Liver (tissue), 9 donors: ENCODE measurements around the gene SIRPA. TPM values are rescaled to one million over a fixed set of nuclear protein-coding genes. Genes with fewer than 3 reads are reported as not detected.
A peak's percentile ranks its signal among the peaks of the same experiment; 100 is the strongest.

ENCODE experiments used
- DNase-seq: peaks from one replicate; pipeline ENCODE4 v3.0.0-alpha.2; 2017; ENCODE audit warnings: low spot score
- H3K27ac ChIP-seq, 2 donors: one replicate each; pipeline ENCODE4 v1.7.0; 2013; ENCODE audit warnings: inconsistent platforms in 2 of 2, low read length in 2 of 2, control low read depth in 1 of 2, low read depth in 1 of 2, mild to moderate bottlenecking in 1 of 2
- H3K27me3 ChIP-seq, 4 donors: one replicate each; pipeline versions ENCODE4 v1.6.1 to v1.7.0; 2013; ENCODE audit warnings: low read length in 3 of 4, inconsistent platforms in 1 of 4, mild to moderate bottlenecking in 1 of 4, moderate library complexity in 1 of 4; ENCODE audit not compliant: control insufficient read depth in 4 of 4, insufficient read depth in 4 of 4
- H3K36me3 ChIP-seq, 4 donors: one replicate each; pipeline versions ENCODE4 v1.6.1 to v1.7.0; 2013; ENCODE audit warnings: low read length in 3 of 4, mild to moderate bottlenecking in 3 of 4, low read depth in 1 of 4, moderate library complexity in 1 of 4; ENCODE audit not compliant: control insufficient read depth in 4 of 4, insufficient read depth in 3 of 4
- H3K4me1 ChIP-seq, 4 donors: one replicate each; pipeline versions ENCODE4 v1.6.1 to v1.7.0; 2013; ENCODE audit warnings: low read length in 3 of 4, mild to moderate bottlenecking in 3 of 4, moderate library complexity in 1 of 4; ENCODE audit not compliant: control insufficient read depth in 4 of 4, insufficient read depth in 4 of 4
- H3K4me3 ChIP-seq, 3 donors: one replicate each; pipeline versions ENCODE4 v1.6.1 to v1.7.0; 2013; ENCODE audit warnings: low read length in 3 of 3, control low read depth in 1 of 3, low read depth in 1 of 3, mild to moderate bottlenecking in 1 of 3
- H3K9ac ChIP-seq, 2 donors: one replicate each; pipeline ENCODE4 v1.7.0; 2013; ENCODE audit warnings: low read length in 2 of 2, mild to moderate bottlenecking in 2 of 2, moderate library complexity in 2 of 2, control low read depth in 1 of 2, low read depth in 1 of 2
- H3K9me3 ChIP-seq, 4 donors: one replicate each; pipeline versions ENCODE4 v1.6.1 to v1.7.0; 2013; ENCODE audit warnings: low read length in 3 of 4; ENCODE audit not compliant: control insufficient read depth in 4 of 4
- EGR1 ChIP-seq, 2 donors: IDR thresholded peaks; 2 replicates each; pipeline ENCODE4 v1.6.1; 2016 to 2018; ENCODE audit warnings: antibody characterized with exemption in 2 of 2, low read depth in 2 of 2
- FOXA1 ChIP-seq: IDR thresholded peaks from 2 replicates; pipeline ENCODE4 v1.6.1; 2016; ENCODE audit warnings: antibody characterized with exemption
- GABPA ChIP-seq, 2 donors: IDR thresholded peaks in 1 of 2; conservative IDR thresholded peaks in 1 of 2; 2 replicates each; pipeline ENCODE4 v1.6.1; 2016; ENCODE audit warnings: antibody characterized with exemption in 2 of 2, mild to moderate bottlenecking in 1 of 2, moderate library complexity in 1 of 2
- HNF4A ChIP-seq, 2 donors: conservative IDR thresholded peaks; 2 replicates each; pipeline ENCODE4 v1.6.1; 2016; ENCODE audit warnings: antibody characterized with exemption in 2 of 2, mild to moderate bottlenecking in 2 of 2
- HNF4G ChIP-seq: IDR thresholded peaks from 2 replicates; pipeline ENCODE4 v1.6.1; 2016; ENCODE audit warnings: antibody characterized with exemption
- RAD21 ChIP-seq, 2 donors: IDR thresholded peaks; 2 replicates each; pipeline ENCODE4 v1.6.1; 2016; ENCODE audit warnings: antibody characterized with exemption in 2 of 2, mild to moderate bottlenecking in 2 of 2
- REST ChIP-seq: IDR thresholded peaks from 2 replicates; pipeline ENCODE4 v1.6.1; 2016; ENCODE audit warnings: antibody characterized with exemption, mild to moderate bottlenecking
- RXRA ChIP-seq, 2 donors: IDR thresholded peaks; 2 replicates each; pipeline ENCODE4 v1.6.1; 2017 to 2018; ENCODE audit warnings: antibody characterized with exemption in 2 of 2, mild to moderate bottlenecking in 1 of 2
- SP1 ChIP-seq: IDR thresholded peaks from 2 replicates; pipeline ENCODE4 v1.6.1; 2018; ENCODE audit warnings: antibody characterized with exemption, mild to moderate bottlenecking
- TAF1 ChIP-seq: conservative IDR thresholded peaks from 2 replicates; pipeline ENCODE4 v1.6.1; 2016; ENCODE audit warnings: antibody characterized with exemption, mild to moderate bottlenecking
- YY1 ChIP-seq: IDR thresholded peaks from 2 replicates; pipeline ENCODE4 v1.6.1; 2016; ENCODE audit warnings: antibody characterized with exemption, mild to moderate bottlenecking
- ZBTB33 ChIP-seq: IDR thresholded peaks from 2 replicates; pipeline ENCODE4 v1.6.1; 2016; ENCODE audit warnings: antibody characterized with exemption
- WGBS: extraction: QIAGEN DNeasy Blood & Tissue Kit; methylation state at CpG from one replicate; pipeline ENCODE4 v1.1.7; 2013; 5-methylcytosine and 5-hydroxymethylcytosine counted together
- polyA plus RNA-seq, 2 donors: library from polyadenylated mRNA; stranded (reverse) in 1 of 2; unstranded in 1 of 2; fragments of 200-250 nt in 1 of 2; fragments of >200 nt in 1 of 2; fragmentation: Nextera tagmentation in 1 of 2; extraction: Ambion mirVana in 1 of 2; gene quantifications; one replicate each; pipeline versions ENCODE4 v1.2.1 to v1.2.3, GENCODE V29; 2013 to 2015
- total RNA-seq, 2 donors: library from RNA; depleted of rRNA; stranded (reverse); fragments of >200 nt; gene quantifications; one replicate each; pipeline ENCODE4 v1.2.3, GENCODE V29; 2014
- TF ChIP-seq, protein P1 (sequence below): IDR thresholded peaks from 2 replicates; pipeline ENCODE4 v1.6.1; 2016; ENCODE audit warnings: antibody characterized with exemption
- TF ChIP-seq, protein P2 (sequence below): IDR thresholded peaks from 2 replicates; pipeline ENCODE4 v1.6.1; 2016; ENCODE audit warnings: antibody characterized with exemption
- TF ChIP-seq, protein P3 (sequence below): fragments of 150-350 bp; IDR thresholded peaks from 2 replicates; pipeline ENCODE4 v1.5.1; 2017; ENCODE audit warnings: improper control_type of control experiment, low read depth, low read length; ENCODE audit not compliant: missing input control
- donor health status: healthy.
- donor health status: healthy.
- donor health status: healthy.
- donor health status: healthy.
- donor health status: healthy.

SIRPA gene
- total and polyA plus RNA-seq, 4 donors: 5.4 to 47.5 (median 23.2) TPM

- 66% methylated on average over 7 of the region's 7 CpGs for WGBS
- no peak overlapping the region for H3K9ac ChIP-seq
- H3K27ac ChIP-seq: peak overlapping the region in 1 of 2 donors; percentile 63
- H3K9me3 ChIP-seq: no peaks in the 10 kb centered on the region
- H3K4me1 ChIP-seq: peaks cover 7 to 38% (median 22%) of the 10 kb centered on the region in 4 donors
- TF ChIP-seq HNF4A (conservative IDR thresholded peaks at IDR 0.05) (peak in 1 of 2 donors; percentile 29), EGR1 (IDR thresholded peaks at IDR 0.05; ENCODE audit: low read depth in 2 of 2) (no peak), FOXA1 (no peak), RAD21 (IDR thresholded peaks at IDR 0.05) (peak in 1 of 2 donors; percentile 43), RXRA (IDR thresholded peaks at IDR 0.05) (peak; percentile 43 to 49), ZBTB33 (no peak), YY1 (no peak), GABPA (IDR thresholded peaks at IDR 0.05 in 1 of 2, conservative IDR thresholded peaks at IDR 0.05 in 1 of 2) (no peak), HNF4G (no peak), TAF1 (peak; percentile 64), REST (no peak), SP1 (peak; percentile 64)
- TF ChIP-seq, protein P1, sequence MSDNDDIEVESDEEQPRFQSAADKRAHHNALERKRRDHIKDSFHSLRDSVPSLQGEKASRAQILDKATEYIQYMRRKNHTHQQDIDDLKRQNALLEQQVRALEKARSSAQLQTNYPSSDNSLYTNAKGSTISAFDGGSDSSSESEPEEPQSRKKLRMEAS: no peak
- TF ChIP-seq, protein P2, sequence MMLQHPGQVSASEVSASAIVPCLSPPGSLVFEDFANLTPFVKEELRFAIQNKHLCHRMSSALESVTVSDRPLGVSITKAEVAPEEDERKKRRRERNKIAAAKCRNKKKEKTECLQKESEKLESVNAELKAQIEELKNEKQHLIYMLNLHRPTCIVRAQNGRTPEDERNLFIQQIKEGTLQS: no peak
- TF ChIP-seq, protein P3, sequence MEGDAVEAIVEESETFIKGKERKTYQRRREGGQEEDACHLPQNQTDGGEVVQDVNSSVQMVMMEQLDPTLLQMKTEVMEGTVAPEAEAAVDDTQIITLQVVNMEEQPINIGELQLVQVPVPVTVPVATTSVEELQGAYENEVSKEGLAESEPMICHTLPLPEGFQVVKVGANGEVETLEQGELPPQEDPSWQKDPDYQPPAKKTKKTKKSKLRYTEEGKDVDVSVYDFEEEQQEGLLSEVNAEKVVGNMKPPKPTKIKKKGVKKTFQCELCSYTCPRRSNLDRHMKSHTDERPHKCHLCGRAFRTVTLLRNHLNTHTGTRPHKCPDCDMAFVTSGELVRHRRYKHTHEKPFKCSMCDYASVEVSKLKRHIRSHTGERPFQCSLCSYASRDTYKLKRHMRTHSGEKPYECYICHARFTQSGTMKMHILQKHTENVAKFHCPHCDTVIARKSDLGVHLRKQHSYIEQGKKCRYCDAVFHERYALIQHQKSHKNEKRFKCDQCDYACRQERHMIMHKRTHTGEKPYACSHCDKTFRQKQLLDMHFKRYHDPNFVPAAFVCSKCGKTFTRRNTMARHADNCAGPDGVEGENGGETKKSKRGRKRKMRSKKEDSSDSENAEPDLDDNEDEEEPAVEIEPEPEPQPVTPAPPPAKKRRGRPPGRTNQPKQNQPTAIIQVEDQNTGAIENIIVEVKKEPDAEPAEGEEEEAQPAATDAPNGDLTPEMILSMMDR: no peak
- no peak for DNase-seq
- H3K36me3 ChIP-seq: no peaks in the 10 kb centered on the region
- H3K4me3 ChIP-seq: no peak overlapping the region
- H3K27me3 ChIP-seq: no peaks in the 10 kb centered on the region
Observed at GRCh38 chr20:1888796-1889463, 6.3 kb upstream of the SIRPA start.
